ENCODE measurements around the gene CUEDC2. TPM values are rescaled to one million over a fixed set of nuclear protein-coding genes. Genes with fewer than 3 reads are reported as not detected.

Gene CUEDC2
- total RNA-seq, 1 donor from 2014 or later: 59.0 TPM

Other genes with a start within 250 kb of the CUEDC2 start
- gene ELOVL3, start 206.3 kb downstream of the CUEDC2 start, total RNA-seq: 0.18 TPM in 1 of 2 replicates, not detected in the other
- gene PITX3, start 191.1 kb downstream of the CUEDC2 start, total RNA-seq: 0.17 and 0.44 TPM in 2 replicates
- 46.7 TPM in 2 replicates for gene GBF1, start 187.0 kb downstream of the CUEDC2 start, total RNA-seq
- 307 and 322 TPM in 2 replicates for gene NFKB2, start 36.9 kb downstream of the CUEDC2 start, total RNA-seq
- gene PSD, start 13.8 kb downstream of the CUEDC2 start, total RNA-seq: 9.9 and 10.6 TPM in 2 replicates
- gene FBXL15, start 11.7 kb downstream of the CUEDC2 start, total RNA-seq: 14.5 and 18.5 TPM in 2 replicates
- gene C10orf95, start 19.0 kb upstream of the CUEDC2 start, total RNA-seq: 0.29 and 0.37 TPM in 2 replicates
- 61.0 and 66.1 TPM in 2 replicates for gene ACTR1A, start 70.1 kb upstream of the CUEDC2 start, total RNA-seq
- 9.3 and 11.6 TPM in 2 replicates for gene SUFU, start 71.4 kb upstream of the CUEDC2 start, total RNA-seq
- gene TRIM8, start 211.9 kb upstream of the CUEDC2 start, total RNA-seq: 108 and 111 TPM in 2 replicates